ENCODE measurements around the gene HP1BP3.
A peak's percentile ranks its signal among the peaks of the same experiment; 100 is the strongest.

HP1BP3 gene

GRCh38 chr1:20767271-20767670, 19.8 kb downstream of the HP1BP3 start:
- no peak for DNase-seq (ENCODE audit: low read depth)

GRCh38 chr1:20763417-20763816, 23.7 kb downstream of the HP1BP3 start:
- DNase-seq (ENCODE audit: low read depth): no peak

- no peak for DNase-seq (ENCODE audit: low read depth)
Measured at GRCh38 chr1:20760322-20760721, 26.8 kb downstream of the HP1BP3 start.

- DNase-seq (ENCODE audit: low read depth): no peak
Measured at GRCh38 chr1:20753589-20753988, 33.5 kb downstream of the HP1BP3 start.

- DNase-seq (ENCODE audit: low read depth): no peak
Measured at GRCh38 chr1:20751462-20751990, 35.6 kb downstream of the HP1BP3 start.

- no peak for DNase-seq (ENCODE audit: low read depth)
Measured at GRCh38 chr1:20742671-20743070, 44.4 kb downstream of the HP1BP3 start.

GRCh38 chr1:20740781-20741180, 46.3 kb downstream of the HP1BP3 start:
- DNase-seq (ENCODE audit: low read depth): no peak

- DNase-seq (ENCODE audit: low read depth): no peak
Measured at GRCh38 chr1:20739225-20739624, 47.9 kb downstream of the HP1BP3 start.

GRCh38 chr1:20735581-20736111, 51.5 kb downstream of the HP1BP3 start:
- DNase-seq (ENCODE audit: low read depth): no peak

GRCh38 chr1:20733360-20733975, 53.6 kb downstream of the HP1BP3 start:
- DNase-seq (ENCODE audit: low read depth): no peak

- DNase-seq (ENCODE audit: low read depth): peak; percentile 91
Measured at GRCh38 chr1:20732588-20733359, 54.3 kb downstream of the HP1BP3 start, which contains the start of gene SH2D5. Gene SH2D5 (minus strand): TSS chr1:20732703. CDS start chr1:20728044, 4,659 bp downstream.

GRCh38 chr1:20732071-20732587, 55.0 kb downstream of the HP1BP3 start:
- DNase-seq (ENCODE audit: low read depth): no peak

- DNase-seq (ENCODE audit: low read depth): no peak
Measured at GRCh38 chr1:20731057-20731991, 55.8 kb downstream of the HP1BP3 start.

- DNase-seq (ENCODE audit: low read depth): no peak
Measured at GRCh38 chr1:20730690-20731056, 56.4 kb downstream of the HP1BP3 start.

- DNase-seq (ENCODE audit: low read depth): no peak
Measured at GRCh38 chr1:20729990-20730689, 57.0 kb downstream of the HP1BP3 start.

GRCh38 chr1:20729155-20729931, 57.8 kb downstream of the HP1BP3 start:
- no peak for DNase-seq (ENCODE audit: low read depth)

- no peak for DNase-seq (ENCODE audit: low read depth)
Measured at GRCh38 chr1:20728371-20729154, 58.5 kb downstream of the HP1BP3 start.

GRCh38 chr1:20727746-20728316, 59.3 kb downstream of the HP1BP3 start:
- DNase-seq (ENCODE audit: low read depth): no peak

Data from non-pigmented ciliary epithelial cell (primary cell).